ENCODE results near the gene MXRA8.

DNA sequence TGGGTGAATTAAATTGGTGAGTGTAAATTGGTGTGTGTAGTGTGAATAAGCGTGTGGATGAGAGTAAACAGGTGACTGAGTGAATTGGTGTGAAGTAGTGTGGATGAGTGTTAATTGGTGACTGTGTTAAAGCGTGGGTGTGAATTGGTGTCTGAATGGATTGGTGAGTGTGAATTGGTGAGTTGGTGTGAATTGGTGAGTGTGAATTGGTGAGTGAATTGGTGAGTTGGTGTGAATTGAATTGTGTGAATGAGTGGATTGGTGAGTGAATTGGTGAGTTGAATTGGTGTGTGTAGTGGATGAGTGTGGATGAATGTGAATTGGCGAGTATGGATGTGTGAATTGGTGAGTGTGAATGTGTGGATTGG is 8.3 kb upstream of the MXRA8 start:
- no peak for TF ChIP-seq SRF (CRISPR knock-in tag; IDR thresholded peaks at IDR 0.05)
- no peak for TF ChIP-seq NRF1 (conservative IDR thresholded peaks at IDR 0.05 in 1 of 2, IDR thresholded peaks at IDR 0.05 in 1 of 2)
- TF ChIP-seq EP300 (IDR thresholded peaks at IDR 0.05; ENCODE audit: low read length) = no peak
